MM.1S (cell line): ENCODE results near the gene SART3.

Experiments used
- CTCF ChIP-seq: fragments of 300-600 bp; sonication (generic); IDR thresholded peaks from 2 replicates; pipeline ENCODE4 v1.5.1; 2016; ENCODE audit warnings: antibody characterized with exemption, low read length, mixed read lengths
- EZH2 ChIP-seq: fragments of 300-600 bp; sonication (generic); optimal IDR thresholded peaks from 2 replicates; pipeline ENCODE3; 2017; ENCODE audit warnings: low read depth, mild to moderate bottlenecking, antibody characterized with exemption, low read length, mixed read lengths
- EZH2phosphoT487 ChIP-seq: fragments of 300-600 bp; sonication (generic); IDR thresholded peaks from 2 replicates; pipeline ENCODE4 v1.6.1; 2018; ENCODE audit warnings: antibody characterized with exemption, low read length

- TF ChIP-seq CTCF = no peak
- no peak for TF ChIP-seq EZH2
- no peak for TF ChIP-seq EZH2phosphoT487
Measured at GRCh38 chr12:108609537-108610335, 48.8 kb upstream of the SART3 start.
